GM21528 (cell line): ENCODE measurements around the gene CALN1.
"Not testable (repeated sequence)": the region's sequence is repeated elsewhere in the genome, so short reads cannot be mapped to it uniquely, and the experiment has no call there.

Source experiments
- ATAC-seq: cut with Tn5 transposase; IDR thresholded peaks from one replicate; pipeline ENCODE4 v1.9.1; 2021; ENCODE audit warnings: mild to moderate bottlenecking, moderate library complexity; ENCODE audit not compliant: unreplicated experiment, low FRiP score

Gene CALN1

GRCh38 chr7:72411419-72411818, 719 bp downstream of the CALN1 start:
- ATAC-seq = no peak

- ATAC-seq = no peak
Measured at GRCh38 chr7:72409638-72410015, 2.5 kb downstream of the CALN1 start.

- ATAC-seq = no peak
Measured at GRCh38 chr7:72408966-72409637, 3.0 kb downstream of the CALN1 start.

- no peak for ATAC-seq
Measured at GRCh38 chr7:72406820-72407403, 5.2 kb downstream of the CALN1 start.

GRCh38 chr7:72405871-72406270, 6.3 kb downstream of the CALN1 start:
- ATAC-seq = no peak

GRCh38 chr7:72405418-72405817, 6.7 kb downstream of the CALN1 start:
- no peak for ATAC-seq

GRCh38 chr7:72404743-72405142, 7.4 kb downstream of the CALN1 start:
- no peak for ATAC-seq

- ATAC-seq = no peak
Measured at GRCh38 chr7:72403458-72404076, 8.6 kb downstream of the CALN1 start.

- no peak for ATAC-seq
Measured at GRCh38 chr7:72394016-72394415, 18.1 kb downstream of the CALN1 start.

- ATAC-seq = no peak
Measured at GRCh38 chr7:72391821-72392377, 20.2 kb downstream of the CALN1 start.

- ATAC-seq = no peak
Measured at GRCh38 chr7:72386118-72386517, 26.0 kb downstream of the CALN1 start.

GRCh38 chr7:72362246-72362645, 49.9 kb downstream of the CALN1 start:
- no peak for ATAC-seq

GRCh38 chr7:72345208-72345727, 66.9 kb downstream of the CALN1 start:
- ATAC-seq = no peak

- ATAC-seq = no peak
Measured at GRCh38 chr7:72343991-72344390, 68.1 kb downstream of the CALN1 start.

GRCh38 chr7:72343354-72343753, 68.8 kb downstream of the CALN1 start:
- not testable (repeated sequence) for ATAC-seq

GRCh38 chr7:72337390-72338167, 74.6 kb downstream of the CALN1 start:
- ATAC-seq = no peak

GRCh38 chr7:72336632-72337389, 75.3 kb downstream of the CALN1 start:
- ATAC-seq = no peak

GRCh38 chr7:72336382-72336631, 75.8 kb downstream of the CALN1 start:
- ATAC-seq = no peak

- ATAC-seq = no peak
Measured at GRCh38 chr7:72335561-72336381, 76.4 kb downstream of the CALN1 start.
